GM18526 (cell line): Measurements from ENCODE around the gene CXCR3.

Experiments
- POLR2A ChIP-seq: IDR thresholded peaks from 3 replicates; pipeline ENCODE4 v1.6.1; 2011; ENCODE audit not compliant: insufficient read length; ENCODE audit errors: extremely low read depth

The CXCR3 gene

DNA sequence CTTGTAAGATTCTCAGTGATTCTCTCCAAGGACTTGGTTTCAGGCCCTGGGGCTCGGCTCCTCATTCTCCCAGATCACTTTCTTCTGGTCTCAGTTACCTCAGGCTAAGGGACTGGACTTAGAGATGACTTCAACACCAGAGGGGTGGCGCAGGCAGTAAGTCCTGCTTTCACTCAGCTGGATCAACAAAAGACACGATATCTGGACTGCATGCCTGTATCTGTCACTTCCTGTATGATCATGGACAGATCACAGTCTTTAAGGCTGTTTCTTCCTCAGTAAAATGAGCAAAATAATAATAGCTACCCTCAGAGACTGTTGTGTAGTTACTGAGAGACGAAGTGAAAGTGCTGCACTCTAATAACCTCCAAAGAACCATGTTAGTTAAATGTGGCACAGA is 19.5 kb upstream of the CXCR3 start:
- no peak for TF ChIP-seq POLR2A

DNA sequence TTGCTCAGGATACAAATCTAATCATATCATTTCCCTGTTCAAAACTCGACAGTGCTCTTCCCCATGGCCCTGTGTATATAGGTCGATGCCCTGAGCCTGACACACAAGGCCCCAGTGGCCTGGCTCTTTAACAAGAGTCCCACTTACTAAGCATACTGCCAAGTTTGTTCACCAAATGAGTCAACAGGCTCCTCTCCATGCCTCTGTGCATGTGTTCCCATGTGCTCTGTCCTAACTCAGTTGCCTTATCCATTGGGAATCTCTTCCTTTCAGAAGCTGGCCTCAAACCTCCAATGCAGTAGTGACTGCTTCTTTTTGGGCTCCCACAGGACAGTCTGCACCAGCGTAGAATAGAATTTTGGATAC is 18.9 kb upstream of the CXCR3 start:
- no peak for TF ChIP-seq POLR2A

DNA sequence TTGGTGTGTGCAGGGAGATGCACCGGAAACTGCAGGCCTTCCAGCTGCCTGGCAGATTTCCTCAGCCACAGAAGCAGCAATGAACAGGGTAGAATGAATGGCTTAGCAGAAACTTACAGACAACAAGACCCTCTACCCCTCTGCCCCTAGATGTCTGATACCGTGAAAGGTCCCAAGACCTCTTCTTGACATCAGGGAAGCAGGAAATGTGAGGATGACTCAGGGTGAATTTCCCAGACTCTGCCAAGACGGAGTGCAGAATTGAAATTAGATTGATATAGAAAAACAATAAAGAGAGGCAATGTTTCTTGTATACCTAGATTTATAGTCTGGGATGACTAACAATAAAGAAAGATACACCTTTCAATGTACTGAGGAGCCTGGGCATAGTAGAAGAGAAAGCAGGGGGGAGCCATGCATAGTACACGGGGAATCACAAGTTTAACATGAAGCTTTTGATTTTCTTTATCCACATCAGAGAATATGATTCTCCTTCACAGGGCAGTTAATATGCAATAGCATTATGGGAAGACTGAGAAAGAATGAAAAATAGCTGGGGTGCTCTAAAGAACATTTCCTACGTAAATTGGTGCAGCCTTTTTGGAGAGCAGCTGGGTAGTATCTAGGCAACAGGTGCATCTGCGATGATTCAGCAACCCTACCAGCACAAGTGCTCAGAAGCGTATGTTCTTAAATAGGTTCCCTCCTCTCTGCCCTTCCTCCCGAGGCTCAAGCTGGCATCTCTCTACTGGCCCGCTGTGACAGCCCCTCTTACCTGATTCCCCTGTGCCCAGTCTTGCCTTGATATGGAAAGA is 18.3 kb upstream of the CXCR3 start:
- no peak for TF ChIP-seq POLR2A

DNA sequence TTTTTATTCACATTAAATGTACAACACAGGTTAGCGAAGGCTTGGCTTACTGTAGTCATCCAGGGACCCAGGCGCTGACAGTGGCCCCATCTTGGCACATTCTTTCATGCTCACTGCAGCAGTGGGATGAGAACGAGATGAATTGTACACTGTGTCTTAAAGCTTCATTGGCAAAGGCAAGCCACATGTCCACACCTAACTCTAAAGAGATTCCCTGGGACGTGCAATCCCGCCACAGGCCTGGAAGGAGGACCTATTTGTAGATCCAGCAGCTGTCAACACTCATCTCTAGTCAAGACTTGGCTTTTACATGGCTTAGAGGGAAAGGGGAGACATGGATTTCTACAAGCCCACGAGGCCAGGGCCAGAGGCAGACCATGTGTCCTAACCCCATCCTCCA is 16.1 kb upstream of the CXCR3 start:
- TF ChIP-seq POLR2A = no peak

DNA sequence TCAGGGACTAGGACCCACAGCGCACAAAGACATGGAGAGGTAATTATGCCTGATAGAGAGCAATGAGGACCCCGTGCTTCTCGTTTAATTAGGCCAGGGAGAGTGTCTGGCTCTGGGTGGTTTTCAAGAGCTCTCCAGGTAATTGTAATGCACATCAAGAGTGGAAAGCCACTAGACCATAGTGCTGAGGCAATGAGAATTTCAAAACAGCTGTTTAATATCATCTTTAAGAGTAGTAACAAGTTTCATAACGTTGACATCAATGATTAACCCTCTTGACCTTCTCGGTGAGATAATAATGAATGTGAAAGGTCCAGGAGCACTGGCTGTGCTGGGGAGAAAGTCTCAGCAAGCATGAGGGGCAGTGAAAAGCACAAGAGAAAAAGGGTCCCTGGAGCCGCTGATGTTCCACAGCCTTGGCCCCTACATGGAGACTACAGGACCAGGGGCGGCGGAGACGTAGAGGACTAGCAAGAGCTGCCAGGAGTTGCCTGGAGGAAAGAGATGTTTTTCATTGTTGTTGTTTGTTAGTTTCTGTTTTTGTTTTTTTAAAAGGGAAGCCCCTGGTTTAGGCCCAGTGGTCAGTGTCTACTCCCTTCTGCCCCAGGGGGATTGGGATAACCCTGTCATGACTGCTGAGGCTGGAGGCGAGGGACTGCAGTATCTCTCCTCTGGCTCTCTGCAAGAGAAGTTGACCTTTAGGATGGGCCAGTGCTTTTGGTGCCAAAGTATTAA is 14.8 kb upstream of the CXCR3 start:
- no peak for TF ChIP-seq POLR2A

DNA sequence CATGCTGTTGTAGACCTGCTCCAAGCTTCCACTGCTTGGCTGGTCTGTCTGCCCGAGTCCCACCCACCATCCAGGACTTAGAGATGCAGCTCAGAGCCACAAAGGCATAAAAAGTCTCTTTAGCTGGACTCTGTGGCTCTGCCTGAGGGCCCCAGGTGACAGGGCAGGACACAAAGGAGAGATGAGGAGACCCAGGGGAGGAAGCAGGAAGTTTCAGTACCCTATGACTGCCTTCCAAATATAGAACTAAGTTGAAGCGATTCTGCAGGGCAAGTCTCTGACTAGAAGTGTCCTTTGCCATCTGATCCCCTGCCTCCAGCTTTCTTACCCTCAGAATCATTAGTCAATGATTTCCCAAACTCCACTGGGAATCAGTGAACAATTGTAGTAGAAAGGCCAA is 11.2 kb upstream of the CXCR3 start:
- TF ChIP-seq POLR2A = no peak

DNA sequence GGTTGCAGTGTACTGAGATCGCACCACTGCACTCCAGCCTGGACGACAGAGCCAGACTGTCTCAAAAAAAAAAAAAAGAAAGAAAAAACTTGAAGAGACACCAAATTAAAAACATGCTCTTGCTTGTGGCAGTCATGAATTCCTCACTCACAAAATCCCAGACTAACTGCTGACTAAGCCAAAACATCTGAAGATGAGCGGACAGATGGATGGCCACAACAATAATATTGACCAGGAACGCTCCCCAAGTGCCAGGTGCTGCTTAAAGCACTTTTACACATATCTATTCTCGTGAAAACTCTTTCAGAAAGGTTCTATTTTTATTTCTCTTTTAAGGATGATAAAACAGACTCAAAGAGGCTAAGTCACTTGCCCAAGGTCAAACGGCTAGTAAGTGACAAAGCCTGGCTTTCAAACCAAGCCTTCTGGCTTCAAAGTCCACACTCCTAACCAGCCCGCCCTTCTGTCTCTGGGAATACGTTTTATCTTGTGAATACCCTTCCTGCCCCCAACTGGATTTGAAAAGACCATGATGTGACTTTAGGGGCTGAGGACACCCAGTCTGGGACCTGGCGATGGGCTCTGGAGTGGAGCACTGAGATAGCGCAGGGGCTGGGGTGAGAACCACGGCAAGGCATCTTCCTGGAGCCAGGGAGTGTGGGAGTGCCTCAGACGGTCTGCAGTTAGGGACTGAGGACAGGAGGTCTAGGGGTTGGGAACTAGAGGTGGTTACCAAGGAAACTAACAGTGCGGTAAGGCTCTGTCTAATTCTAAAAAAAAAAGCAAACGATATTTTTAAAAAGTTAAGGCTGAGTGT is 9.5 kb upstream of the CXCR3 start:
- TF ChIP-seq POLR2A = no peak

DNA sequence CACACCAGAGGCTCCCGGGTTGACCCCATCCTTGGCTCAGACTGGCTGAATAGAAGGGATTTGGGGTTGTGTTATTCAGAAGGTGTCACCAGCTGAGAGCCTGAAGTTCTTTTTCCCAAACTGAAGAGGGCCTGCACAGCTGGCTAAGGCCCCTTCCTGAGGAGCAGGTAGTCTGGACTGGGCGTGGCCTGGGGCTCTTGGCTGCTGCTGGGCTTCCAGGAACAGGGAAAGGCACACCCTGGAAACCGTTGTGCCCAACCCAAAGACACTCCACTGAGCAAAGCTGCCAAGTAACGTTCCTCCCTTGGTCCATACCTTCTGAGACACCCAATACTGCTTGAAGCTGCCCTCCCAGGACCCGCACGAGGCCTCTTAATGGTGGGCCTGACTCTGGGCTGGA is 8.3 kb upstream of the CXCR3 start:
- no peak for TF ChIP-seq POLR2A

DNA sequence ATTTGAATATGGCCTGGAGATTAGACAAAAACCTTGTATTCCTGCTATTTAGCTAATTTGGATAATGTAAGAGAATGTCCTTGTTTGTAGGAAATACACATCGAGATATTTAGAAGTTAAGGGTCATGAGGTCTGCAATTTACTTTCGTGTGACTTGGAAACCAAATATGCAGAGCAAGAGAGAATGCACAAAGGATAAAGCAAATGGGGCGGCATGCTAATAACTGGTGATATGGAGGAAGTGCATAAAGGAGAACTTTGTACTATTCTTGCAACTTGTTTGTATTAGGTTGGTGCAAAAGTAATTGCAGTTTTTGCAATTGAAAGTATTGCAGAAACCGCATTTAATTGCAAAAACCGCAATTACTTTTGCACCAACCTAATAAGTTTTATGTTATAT is 7.2 kb upstream of the CXCR3 start:
- TF ChIP-seq POLR2A = no peak

DNA sequence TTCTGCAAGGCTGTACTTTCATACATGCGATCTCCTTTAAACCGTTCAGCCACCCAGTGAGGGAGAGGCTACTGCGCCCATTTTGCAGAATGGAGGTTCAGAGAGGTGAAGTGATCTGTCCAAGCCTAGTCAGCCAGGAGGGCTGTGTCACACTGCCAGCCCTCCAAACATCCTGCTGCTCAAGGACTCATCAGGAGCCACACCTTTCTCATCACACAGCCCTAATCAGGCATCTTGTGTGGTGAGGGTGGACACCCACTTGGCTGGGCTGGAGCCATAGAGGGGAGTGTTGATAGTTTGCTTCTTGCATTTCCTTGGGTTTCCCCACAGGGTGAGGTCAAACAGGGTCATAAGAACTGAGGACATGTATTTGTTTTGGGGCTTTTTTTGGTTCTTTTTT is 5.4 kb upstream of the CXCR3 start:
- no peak for TF ChIP-seq POLR2A

DNA sequence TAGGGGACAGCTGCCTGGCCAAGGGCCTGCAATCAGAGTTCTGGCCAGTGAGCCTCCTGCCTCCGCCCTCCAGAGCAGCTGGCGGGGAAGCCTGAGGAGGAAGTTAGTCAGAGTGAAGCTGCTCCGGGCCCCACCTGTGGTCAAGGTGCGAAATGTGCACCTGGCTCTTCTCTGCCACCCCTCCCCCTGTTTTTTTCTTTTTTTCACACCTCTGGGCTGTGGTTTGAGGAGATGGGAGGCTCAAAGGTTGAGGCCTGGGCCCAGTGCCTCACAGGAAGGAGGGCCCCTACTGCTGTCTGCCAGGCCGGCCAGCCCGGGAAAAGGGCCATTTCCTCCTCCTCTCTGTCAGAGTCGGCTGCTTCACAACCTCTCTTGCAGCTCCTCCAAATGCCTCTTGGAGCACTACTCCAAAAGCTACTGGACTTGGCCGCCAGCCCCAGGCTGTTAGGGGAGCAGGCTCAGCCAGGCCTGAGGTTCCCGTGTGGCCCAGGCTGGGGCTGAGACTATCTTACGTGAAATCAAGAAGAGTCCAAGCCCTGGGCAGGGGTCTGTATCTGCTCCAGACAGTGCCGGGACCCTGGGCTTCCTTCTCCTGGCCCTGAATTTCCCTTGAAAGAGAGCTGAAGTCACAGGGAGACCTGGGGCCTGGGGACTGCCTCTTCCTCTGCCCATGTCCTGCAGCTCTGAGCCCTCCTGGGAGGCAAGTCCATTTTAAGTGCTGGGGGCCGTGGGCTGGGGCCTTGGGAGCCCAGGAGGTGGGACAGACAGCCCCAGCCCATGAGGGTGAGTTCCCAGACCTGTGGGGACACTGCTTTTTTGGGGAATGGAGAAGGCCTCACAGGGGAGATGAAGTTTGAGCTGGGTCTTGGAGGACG is 4.5 kb upstream of the CXCR3 start:
- peak; percentile 27 for TF ChIP-seq POLR2A

DNA sequence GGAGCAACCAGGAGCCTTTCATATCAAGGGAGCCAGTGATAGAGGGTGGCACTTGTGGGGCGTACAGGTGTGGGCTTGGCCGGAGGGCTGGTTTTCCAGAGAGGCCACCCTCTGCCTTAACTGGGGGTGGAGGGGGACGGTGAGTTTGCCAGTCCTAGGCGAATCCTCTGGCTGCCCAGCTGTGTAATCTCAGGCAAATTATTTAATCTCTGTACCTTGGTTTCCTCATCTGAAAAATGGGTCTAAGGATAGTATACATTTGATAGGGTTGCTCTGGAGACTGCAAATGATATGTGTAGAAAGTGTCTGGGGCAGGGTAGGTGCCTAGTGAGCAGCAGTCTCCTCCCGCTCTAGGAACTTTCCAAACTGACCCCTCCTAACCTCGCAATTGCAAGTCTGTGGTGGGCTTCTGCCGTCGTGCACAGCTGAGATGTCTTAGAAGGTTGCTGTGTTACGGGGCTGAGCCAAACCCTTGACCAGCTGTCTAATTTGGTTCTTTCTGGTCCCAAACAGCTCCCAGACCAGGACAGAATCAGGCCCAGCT is 3.8 kb upstream of the CXCR3 start:
- no peak for TF ChIP-seq POLR2A

DNA sequence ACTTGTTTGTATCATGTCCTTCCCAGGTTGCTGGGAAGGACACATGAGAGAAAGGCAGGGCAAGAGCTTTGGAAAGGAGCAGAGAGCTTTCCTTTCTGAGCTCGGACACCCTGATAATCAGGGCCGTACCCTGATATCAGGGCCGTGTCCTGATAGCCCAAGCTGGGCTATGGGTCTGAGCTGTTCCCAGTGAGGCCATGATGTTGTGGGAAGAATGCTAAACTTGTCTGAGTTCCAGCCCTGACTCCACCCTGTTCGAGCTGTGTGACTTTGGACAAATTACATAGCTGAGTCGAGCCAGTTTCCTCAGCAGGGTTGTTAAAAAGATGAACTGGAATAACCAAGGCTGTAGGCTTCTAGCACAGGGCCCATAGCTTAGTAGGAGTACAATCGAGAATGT is 3.3 kb upstream of the CXCR3 start:
- TF ChIP-seq POLR2A = no peak

DNA sequence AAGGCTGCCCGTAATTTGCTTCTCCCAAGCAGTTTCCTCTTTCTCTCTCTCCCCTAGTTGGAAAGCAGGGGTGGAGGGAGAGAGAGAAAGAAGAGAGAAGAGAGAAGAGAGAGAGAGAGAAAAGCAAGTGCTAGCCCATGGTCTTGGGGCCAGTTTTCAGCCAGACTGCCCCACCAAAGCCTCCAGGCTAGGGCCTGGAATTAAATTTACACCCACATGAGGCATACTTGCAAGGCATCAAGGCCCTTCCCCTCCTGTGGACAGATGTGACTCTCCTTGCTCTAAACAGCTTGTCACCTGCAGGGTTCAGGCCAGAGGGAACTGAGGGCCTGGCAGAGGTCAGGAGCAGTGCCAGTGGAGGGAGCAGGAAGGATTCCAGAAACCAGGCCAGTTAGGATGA is 1.7 kb upstream of the CXCR3 start:
- no peak for TF ChIP-seq POLR2A

DNA sequence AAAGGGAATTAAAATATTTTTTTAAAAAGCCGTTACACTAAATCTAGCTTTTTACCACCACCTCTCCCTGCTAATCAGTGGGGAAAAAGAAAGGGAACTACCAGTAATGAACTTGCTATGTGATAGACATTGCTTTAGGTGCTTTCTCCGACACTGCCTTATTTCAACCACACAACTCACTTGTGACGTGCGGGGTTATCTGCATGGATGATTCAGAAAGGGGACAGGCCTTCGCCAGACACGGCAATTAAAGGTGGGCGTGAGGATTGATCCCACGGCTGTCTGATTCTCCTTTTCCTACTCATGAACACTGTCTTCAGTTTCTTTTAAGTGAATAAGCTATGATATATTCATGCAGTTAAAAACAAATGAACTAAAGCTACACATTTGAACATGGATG is 882 bp upstream of the CXCR3 start:
- no peak for TF ChIP-seq POLR2A
